Measurements from ENCODE around the gene CABP1. TPM values are rescaled to one million over a fixed set of nuclear protein-coding genes. Genes with fewer than 3 reads are reported as not detected.

CABP1 gene
- total and polyA plus RNA-seq, 9 of the 15 experiments (the other 6 are each of a cell fraction or from before 2014, with no cell fraction given), result not detected

DNA sequence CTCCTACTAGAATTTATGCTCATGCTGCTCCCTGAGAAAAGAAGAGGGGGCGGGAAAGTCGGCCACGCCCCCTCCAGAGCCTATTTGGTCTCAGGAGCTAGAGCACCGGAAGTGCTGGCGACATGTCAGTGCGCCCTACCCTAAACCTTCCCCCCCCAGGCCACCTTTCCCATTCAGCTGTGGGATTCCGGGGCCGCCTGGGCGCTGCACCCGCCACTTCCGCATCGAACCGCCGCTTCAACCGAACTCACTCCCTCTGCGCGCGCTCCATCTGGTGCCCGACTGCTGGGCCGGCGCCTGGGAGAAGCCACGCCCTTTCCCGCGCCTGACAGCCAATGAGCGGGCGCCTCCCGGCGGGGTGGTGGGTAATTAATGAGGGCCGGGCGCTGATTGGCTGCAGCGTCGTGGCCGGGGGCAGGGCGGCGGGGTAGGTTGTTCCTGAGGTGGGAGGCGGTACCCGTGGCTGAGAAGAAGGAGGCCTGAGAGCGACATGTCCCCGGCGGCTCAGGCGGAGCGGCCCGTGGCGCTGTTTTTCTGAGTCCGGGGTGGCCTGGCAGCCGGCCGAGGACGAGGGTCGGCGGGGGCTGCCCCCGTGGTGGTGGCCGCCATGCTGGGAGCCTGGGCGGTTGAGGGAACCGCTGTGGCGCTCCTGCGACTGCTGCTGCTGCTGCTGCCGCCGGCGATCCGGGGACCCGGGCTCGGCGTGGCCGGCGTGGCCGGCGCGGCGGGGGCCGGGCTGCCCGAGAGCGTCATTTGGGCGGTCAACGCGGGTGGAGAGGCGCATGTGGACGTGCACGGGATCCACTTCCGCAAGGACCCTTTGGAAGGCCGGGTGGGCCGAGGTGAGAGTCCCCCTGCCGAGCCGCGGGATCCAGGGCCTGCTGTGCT is 46.5 kb downstream of the CABP1 start, which contains the start of gene MLEC (continued):
- TF ChIP-seq, protein P1, sequence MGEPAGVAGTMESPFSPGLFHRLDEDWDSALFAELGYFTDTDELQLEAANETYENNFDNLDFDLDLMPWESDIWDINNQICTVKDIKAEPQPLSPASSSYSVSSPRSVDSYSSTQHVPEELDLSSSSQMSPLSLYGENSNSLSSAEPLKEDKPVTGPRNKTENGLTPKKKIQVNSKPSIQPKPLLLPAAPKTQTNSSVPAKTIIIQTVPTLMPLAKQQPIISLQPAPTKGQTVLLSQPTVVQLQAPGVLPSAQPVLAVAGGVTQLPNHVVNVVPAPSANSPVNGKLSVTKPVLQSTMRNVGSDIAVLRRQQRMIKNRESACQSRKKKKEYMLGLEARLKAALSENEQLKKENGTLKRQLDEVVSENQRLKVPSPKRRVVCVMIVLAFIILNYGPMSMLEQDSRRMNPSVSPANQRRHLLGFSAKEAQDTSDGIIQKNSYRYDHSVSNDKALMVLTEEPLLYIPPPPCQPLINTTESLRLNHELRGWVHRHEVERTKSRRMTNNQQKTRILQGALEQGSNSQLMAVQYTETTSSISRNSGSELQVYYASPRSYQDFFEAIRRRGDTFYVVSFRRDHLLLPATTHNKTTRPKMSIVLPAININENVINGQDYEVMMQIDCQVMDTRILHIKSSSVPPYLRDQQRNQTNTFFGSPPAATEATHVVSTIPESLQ (CRISPR knock-in tag; IDR thresholded peaks at IDR 0.05), result peak; percentile 76; the same call in 1 of the 2 replicates
- TF ChIP-seq CBFA2T3 (IDR thresholded peaks at IDR 0.05) (no peak), ARHGAP35 (IDR thresholded peaks at IDR 0.05; ENCODE audit: partially characterized antibody) (no peak), RBFOX2 (IDR thresholded peaks at IDR 0.05; ENCODE audit: low read depth, low read length) (peak; percentile 92), ZNF695 (CRISPR knock-in tag; IDR thresholded peaks at IDR 0.05) (no peak), SMARCA4 (IDR thresholded peaks at IDR 0.05) (no peak), LARP7 (IDR thresholded peaks at IDR 0.05) (no peak), GTF2F1 (IDR thresholded peaks at IDR 0.05; ENCODE audit: low read depth, low read length) (0 out of 2 replicates have a peak, but pooled peaks have one; percentile 60), WHSC1 (IDR thresholded peaks at IDR 0.05; ENCODE audit: low read length) (no peak), GTF2A2 (tag; IDR thresholded peaks at IDR 0.05) (no peak), ZKSCAN1 (IDR thresholded peaks at IDR 0.05; ENCODE audit: low read depth, low read length) (no peak; the same call in none of the 2 replicates), SRSF7 (optimal IDR thresholded peaks at IDR 0.05; ENCODE audit: low read depth, low read length) (no peak), PHTF2 (CRISPR knock-in tag; IDR thresholded peaks at IDR 0.05) (no peak), SAFB (IDR thresholded peaks at IDR 0.05; ENCODE audit: borderline replicate concordance, low read depth, low read length) (peak; percentile 33; the same call in 1 of the 2 replicates), RAD51 (IDR thresholded peaks at IDR 0.05; ENCODE audit: borderline replicate concordance, low read depth) (no peak), ZNF785 (CRISPR knock-in tag; IDR thresholded peaks at IDR 0.05) (no peak), IRF1 (CRISPR knock-in tag; IDR thresholded peaks at IDR 0.05; ENCODE audit: borderline replicate concordance) (no peak), ZFP1 (CRISPR knock-in tag; IDR thresholded peaks at IDR 0.05) (no peak), BCL6 (CRISPR knock-in tag; IDR thresholded peaks at IDR 0.05) (no peak), BRCA1 (IDR thresholded peaks at IDR 0.05) (no peak), BRCA1 (CRISPR knock-in tag; IDR thresholded peaks at IDR 0.05) (no peak), ZNF354B (CRISPR knock-in tag; IDR thresholded peaks at IDR 0.05) (no peak), ZNF445 (CRISPR knock-in tag; IDR thresholded peaks at IDR 0.05; ENCODE audit: low read depth) (no peak), NELFE (IDR thresholded peaks at IDR 0.05; ENCODE audit: insufficient read depth, insufficient read length) (no peak), SMARCE1 (IDR thresholded peaks at IDR 0.05) (no peak)
- TF ChIP-seq, protein P2, sequence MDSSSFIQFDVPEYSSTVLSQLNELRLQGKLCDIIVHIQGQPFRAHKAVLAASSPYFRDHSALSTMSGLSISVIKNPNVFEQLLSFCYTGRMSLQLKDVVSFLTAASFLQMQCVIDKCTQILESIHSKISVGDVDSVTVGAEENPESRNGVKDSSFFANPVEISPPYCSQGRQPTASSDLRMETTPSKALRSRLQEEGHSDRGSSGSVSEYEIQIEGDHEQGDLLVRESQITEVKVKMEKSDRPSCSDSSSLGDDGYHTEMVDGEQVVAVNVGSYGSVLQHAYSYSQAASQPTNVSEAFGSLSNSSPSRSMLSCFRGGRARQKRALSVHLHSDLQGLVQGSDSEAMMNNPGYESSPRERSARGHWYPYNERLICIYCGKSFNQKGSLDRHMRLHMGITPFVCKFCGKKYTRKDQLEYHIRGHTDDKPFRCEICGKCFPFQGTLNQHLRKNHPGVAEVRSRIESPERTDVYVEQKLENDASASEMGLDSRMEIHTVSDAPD (CRISPR knock-in tag; IDR thresholded peaks at IDR 0.05), result no peak
